HG02642 (cell line): ENCODE results near the gene TPRN.

Experiments
- ATAC-seq: cut with Tn5 transposase; IDR thresholded peaks from one replicate; pipeline ENCODE4 v1.9.1; 2021; ENCODE audit warnings: mild to moderate bottlenecking; ENCODE audit not compliant: unreplicated experiment, poor library complexity

Gene TPRN

DNA sequence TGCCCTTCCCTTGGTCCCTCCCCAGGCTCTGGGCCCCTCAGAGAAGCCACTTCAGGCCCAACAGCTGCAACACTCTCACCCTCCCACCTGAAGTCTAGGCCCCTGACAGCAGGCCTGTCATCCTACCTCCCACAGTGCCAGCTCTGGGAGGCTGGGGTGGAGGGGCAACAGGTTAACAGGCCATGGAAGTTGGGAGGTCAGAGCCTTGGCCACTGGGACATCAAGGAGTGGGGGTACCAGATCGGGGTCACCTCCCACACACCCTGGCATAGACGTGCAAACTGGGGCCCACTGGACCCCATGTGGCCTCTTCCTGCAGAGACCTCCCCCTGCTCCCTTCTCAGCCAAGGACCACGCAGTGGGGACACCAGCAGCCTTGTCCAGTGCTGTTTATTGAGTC is 9.3 kb downstream of the TPRN start:
- ATAC-seq: no peak

DNA sequence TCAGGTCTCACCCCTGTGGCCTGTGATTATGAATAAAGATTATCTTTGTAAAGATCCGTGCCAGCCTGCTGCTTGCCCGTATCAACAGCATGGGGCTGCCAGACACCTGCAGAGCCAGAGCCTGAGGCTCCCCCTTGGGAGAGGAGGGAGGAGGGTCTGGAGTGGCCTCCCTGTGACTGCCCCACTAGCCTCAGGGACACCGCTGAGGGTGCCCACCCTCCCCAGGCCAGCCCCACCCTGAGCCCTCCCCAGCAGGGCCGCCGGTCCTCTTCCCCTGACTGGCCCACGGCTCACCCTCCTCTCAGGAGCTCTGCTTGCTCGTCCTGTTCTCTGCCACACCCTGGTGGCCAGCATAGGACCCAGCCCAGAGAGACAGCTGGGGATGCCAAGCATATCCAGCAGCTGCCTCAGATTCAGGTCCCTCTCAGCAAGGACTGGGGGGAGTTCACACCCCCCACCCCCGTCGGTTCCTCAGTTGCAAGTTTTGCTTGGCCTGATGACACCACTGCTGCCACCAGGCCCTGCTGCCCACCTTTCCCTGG is 10.2 kb downstream of the TPRN start:
- no peak for ATAC-seq

DNA sequence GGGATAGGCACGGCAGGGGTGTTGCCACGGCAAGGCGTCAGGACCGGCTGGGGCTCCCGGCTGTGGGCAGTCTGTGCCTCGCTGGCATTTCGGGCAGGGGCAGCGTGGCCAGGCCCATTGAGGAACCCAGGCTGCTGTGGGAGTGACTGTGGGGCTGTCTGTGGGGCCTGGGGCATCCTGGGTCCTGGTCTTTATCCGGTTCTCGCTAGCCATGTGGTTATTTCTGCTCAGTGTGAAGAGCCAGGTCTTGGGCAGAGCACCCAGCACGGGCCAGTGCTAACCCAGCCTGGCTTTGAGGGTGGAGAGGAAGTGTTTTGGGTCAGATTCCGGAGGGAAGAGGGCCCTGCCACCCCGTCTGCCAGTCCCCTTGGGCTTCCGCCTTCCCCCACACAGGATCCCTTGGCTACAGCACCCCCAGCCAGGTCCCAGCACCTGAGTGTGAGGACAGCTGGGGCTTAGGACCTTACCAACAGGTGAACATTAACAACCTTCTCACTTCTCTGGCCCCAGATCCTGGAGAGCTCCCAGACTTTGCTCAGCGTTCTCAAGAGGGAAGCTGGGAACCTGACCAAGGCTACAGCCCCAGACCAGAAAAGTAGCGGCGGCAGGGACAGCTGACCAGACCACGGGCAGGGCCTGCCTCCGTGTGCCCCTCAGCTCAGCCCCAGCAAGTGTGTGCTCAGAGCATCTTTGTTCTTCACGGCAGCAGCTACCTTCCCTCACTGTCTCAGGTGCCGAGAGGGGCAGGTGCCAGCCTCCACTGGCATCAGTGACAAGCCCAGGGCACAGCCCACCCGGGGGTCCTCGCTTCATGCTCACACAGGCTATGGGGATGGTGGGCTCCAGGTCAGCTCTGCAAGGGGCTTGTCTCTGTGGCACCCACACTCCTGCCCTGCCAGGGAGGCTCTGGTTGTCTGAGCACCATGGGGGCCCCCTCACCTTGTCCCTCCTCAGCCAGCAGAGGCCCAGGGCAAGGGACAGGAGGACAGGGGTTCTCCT is 10.9 kb downstream of the TPRN start:
- no peak for ATAC-seq

DNA sequence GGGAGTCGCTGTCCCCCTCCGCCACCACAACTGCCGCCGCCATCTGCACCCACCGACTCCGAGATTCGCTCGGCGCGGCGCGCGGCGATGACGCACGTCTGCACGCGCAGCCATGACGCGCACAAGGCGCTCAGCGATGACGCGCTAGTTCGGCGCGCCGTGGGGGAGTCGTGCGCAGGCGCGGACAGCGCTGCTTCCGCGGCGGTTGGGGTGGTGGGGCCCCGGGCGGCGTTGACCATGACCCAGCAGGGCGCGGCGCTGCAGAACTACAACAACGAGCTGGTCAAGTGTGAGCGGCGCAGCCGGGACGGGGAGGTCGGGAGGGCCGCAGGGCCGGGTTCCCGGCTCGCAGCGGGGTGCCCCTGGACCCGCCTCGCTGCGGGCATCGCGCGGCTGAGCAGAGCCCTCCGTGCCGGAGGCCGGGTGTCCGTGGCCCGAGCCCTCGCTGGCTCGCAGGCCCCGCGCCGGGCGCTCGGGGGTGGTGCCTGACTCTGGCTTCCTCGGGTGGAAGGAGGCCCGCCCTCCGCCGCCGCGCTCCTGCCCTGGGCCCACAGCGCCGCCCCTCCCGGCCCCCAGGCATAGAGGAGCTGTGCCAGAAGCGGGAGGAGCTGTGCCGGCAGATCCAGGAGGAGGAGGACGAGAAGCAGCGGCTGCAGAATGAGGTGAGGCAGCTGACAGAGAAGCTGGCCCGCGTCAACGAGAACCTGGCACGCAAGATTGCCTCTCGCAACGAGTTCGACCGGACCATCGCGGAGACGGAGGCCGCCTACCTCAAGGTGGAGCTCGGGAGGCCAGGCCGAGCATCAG is 11.8 kb downstream of the TPRN start, which contains the start of the genes ANAPC2 and SSNA1:
ANAPC2 (minus strand) TSS at position 71 of the 807 bp plus-strand sequence; CDS start at position 43, 28 bp downstream.
SSNA1 (plus strand) TSS at position 187 of the 807 bp plus-strand sequence; CDS start at position 238, 51 bp downstream.
- peak; percentile 80 for ATAC-seq

DNA sequence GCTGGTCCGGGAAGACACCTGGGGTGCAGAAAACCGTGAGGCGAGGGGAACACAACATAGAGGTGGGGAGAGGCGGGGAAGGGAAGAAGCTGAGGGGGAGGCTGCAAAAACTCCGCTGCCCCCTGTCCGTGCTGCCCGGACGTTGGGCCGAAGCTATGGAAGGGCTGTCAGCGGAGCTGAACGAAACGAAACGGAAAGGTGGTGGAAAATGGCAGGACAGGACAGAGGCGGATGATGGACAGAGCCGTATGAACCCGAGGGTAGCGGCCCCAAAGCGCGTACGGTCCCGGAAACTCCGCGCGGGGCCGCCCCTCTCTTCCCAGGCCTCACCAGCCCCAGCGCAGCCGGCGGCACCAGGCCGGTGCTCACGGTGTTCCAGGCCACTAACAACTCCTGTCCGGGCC is 12.5 kb downstream of the TPRN start:
- no peak for ATAC-seq

DNA sequence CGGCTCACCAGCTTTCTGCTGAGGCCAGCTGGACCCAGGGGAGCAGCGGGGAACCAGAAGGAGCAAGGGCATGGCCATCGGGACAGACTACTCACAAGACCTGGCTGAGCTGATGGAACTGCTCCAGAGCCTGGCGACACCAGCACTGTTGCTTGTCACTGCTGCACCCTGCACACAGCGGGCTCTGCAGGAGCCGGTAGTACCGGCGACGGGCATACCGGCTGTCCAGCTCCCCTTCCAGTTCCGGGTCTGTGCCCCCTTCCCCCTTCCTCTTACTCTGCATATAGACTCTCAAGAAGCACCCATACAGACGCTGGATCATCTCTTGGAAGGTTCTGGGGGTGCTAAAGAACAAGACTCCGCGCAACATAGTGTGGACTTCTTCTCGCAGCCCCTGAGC is 13.2 kb downstream of the TPRN start:
- no peak for ATAC-seq

DNA sequence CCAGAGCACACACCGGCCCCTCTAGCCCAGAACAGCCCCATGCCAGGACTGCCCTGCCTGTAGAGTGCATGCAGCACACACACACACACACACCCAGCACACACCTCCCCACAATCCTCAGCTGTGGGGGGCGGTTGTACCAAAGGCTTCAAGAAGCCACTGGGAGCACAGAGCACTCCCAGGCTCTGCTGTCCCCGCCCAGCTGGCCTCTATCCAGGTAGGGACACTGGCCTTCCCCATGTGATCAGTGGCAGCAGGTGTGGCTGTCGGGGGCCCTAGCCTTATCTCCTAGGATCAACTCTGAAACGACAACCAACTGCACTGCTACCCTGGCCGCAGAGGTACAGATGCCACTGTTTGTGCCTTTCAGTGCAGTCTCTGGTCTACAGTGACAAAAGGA is 14.2 kb downstream of the TPRN start:
- ATAC-seq: no peak

DNA sequence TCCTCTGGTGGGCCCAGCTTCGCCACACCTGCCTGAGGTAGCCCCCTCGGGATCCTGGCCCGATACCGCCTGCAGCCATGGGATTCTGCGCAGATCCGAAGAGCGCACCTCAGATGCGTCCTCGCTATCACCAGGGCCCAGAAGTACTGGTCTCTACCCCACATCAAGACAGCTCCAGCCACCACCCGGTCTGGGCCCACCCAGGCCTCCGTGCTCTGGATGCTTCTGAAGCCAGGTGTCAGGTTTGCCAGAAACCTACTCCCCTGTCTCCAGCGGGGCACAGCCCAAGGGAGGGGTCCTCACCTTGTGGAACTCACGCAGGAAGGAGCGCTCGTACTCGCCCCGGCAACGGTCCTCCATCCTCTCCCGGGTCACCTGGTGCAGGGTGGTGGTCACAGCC is 14.6 kb downstream of the TPRN start:
- no peak for ATAC-seq

DNA sequence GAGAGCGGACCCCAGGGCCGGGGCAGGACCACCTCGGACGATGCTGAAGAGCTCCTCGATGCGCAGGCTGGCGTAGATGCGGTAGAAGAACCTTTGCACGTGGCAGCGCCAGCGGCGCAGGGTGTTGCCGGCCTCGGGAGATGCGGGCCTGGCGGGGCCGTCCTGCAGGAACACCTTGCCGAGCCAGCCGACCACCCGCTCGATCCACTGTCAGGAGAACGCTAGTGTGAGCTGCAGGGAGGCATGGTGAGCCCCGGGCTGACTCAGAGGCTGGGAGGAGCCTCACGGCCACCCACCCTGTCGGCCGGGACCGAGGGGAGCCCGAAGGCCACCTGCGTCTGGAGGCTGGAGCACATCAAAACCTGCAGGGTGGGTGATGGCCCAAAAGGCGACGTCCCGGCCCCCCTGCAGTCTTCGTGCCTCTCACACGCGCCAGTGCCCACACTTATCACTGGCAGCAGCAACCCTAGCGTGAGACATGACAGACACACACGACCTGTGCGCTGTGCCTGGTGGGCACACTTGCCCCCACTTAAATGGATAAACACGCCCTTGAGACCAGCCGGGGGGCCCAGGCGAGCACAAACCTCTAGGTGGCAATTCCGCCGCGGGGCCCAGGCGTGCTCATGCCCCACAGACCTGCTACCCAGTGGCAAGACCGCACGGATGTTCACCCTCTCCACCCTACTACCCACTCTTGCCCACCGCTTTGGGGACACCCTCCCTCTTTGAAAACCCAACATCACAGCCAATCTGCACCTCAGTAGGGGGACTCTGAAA is 15.5 kb downstream of the TPRN start:
- ATAC-seq: no peak

DNA sequence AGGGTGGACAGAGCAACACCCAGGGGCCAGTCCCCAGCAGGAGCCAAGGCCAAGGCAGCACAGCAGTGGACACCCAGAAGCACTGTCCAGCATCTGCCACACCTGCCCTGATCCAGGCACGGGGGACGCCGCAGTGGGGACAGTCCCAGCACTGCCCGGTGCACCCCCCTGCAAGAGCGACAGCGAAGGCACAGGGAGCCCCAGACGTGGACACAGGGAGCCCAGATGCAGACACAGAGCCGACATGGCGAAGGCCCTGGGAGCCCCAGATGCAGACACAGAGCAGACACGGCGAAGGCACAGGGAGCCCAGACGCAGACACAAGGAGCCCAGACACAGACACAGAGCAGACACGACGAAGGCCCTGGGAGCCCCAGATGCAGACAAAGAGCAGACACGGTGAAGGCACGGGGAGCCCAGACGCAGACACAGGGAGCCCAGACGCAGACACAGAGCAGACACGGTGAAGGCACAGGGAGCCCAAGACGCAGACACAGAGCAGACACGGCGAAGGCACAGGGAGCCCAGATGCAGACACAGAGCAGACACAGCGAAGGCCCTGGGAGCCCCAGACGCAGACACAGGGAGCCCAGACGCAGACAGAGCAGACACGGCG is 16.5 kb downstream of the TPRN start:
- no peak for ATAC-seq

DNA sequence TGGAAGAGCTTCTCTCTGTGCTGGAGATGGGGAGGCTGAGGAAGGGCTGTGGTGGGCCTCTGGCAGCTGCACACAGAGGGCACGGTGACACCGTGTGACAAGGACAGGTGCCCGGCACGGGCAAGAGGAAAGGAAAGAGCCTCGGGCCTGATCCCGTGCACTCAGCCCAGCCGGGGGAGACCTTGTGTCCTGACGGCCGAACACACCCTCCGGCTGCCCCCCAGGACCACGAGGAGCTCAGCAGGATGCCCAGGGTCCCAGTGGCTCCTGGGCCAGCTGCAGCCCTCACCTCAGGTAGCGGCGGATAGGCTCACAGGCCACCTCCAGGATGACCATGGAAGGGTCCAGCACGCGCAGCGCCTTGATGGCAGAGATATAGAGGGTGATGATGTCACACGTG is 17.7 kb downstream of the TPRN start:
- ATAC-seq: no peak

DNA sequence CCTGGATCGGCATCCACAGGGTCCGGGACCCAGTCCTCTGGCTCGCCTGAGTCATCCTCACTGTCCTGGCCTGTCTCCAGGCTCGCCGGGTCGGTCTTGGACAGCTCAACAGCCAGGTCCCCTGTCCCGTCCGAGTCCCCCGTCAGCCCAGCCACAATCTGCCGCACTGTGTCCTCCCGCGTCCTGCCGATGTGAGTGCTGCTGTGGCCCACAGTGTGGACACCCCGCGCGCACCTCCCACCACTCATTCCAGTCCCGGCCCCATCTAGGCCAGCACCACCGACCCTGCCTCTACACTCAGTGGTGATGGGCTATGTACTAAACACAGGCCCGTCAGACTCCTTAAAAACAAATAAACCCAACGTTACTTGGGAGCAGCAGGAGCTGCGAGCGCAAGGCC is 18.9 kb downstream of the TPRN start:
- no peak for ATAC-seq

DNA sequence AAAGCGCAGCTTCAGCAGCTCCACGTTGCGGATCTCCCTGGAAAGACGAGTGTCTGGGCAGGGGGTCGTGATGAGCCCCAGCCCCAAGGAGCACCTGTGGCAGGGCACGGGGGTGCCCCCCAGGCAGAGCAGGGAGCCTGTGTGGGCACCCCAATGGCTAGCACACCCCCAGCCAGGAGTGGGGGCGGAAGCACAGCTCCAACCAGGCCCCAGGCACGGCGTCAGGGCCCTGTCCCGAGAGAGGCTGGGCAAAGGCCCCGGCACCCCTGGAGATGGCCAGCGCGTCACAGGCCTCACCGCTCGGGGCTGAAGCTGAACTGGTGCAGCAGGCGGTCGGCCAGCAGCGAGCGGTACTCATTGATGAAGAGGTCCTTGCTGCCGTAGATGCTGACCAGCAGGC is 20.1 kb downstream of the TPRN start:
- ATAC-seq: no peak

DNA sequence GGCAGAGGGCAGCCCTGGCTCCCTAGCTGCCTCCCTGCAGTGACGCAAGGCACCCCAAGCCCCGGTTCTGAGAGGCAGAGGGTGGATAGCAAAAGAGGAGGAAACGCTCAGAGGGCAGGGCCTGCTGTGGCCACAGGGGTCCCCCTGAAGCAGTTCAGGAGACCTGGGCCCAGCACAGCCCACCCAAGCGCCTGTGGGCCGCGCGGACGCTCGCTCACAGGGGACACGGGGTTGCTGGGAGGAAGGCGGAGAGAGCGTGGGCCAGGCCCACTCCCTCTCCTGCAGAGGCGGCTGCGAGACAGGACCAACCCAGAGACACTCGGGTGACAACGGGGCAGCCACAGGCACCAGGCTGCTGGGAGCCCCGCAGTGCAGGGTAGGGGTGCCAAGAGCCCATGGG is 20.8 kb downstream of the TPRN start:
- ATAC-seq: no peak

DNA sequence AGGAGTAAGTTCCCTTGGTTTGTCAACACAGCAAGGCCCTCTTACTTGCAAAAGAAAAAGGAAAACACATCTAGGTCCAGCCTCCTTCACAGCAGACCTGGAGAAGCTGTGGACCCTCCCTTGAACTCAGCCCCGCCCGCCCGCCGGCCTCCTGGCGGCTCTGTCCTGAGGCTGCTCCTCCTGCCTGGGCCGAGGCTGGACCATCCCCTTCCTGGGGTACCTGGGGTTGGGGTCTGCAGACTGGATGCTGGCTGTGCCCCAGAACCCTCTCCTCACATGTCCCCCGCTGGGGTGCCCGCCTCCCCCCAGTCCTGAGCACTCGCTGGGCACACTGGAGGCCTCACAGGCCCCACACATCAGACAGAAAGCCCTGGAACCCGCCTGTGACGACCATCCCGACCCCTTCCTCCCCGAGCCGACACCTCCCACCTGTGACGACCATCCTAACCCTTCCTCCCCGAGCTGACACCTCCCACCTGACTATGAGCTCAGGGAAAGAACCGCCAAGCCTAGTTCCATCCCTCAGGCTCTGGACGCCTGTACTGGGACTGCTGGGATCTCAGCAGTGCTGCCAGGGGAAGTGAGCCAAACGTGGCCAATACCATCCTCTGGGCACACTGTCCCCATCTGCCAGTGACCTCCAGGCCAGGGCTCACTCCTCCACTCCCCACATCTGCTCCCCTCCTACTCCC is 21.5 kb downstream of the TPRN start:
- ATAC-seq: no peak

DNA sequence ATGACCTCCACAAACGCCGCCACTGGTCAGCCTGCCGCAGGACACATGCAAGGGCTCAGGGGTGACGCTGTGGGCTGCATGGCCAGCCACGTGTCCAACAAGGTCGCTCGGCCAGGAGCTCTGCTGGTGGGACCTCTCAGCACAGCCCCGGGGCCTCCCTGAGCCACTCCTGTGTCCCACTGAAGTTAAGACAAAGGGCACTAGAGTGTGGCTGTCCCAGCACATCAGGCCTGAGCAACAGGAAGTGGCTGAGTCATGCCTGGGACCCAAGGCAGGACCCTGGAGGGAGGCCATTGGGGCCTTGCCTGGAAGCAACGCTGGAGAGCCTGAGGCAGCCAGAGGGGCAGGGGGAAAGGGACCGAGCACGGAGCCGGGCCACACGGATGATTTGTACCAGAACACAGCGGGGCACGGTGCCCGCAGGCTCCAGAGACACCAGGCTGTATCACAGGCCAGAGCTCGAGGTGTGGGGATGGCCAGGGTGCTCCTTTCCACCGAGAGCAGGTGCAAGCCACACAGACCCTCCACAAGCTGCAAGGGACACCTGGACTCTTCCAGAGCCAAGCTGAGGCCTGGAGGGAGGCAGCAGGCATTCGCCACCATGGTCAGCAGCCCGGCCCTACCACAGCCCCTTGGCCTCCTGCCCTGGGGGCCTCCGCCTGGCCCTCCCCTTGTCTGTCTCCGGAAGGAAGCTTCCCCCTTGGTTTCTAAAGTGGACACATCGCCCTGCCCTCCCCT is 22.2 kb downstream of the TPRN start:
- no peak for ATAC-seq

DNA sequence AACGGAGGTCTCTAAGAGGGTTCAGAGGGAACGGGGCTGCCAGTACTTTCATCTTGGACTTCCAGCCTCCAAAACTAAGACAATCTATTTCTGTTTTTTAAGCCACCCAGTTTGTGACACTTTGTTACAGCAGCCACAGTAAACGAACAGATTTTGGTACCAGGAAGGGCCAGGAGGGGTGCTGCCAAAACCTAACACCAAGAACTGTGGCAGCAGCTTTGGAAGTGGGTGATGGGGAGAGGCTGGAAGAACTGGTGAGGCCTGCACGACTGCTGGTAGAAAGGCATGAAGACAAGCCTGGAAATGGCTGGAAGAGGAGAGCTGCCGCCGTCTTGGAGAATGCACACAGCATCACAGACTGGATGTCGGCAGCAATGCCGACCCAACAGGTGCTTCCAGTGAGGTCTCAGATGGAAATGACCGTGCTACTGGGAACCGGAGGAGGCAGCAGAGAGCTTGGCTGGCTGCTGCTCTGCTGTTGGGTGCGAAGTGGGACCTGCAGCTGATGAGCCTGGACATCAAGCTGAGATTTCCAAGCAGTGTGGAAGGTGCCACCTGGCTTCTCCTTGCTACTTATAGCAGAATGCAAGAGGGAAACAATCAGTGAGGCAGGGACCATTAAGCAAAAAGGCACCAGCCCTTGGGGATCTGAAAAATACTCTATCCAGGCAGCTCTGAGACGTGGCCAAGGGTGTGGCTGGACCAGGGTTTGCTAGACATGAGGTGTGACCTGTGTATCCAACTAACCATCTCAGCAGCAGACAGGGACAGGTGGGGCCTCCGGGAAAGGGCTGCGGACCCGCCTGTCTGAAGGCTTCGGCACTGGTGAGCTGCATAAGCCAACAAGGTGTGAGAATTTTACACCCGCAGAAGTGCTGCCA is 24.0 kb downstream of the TPRN start:
- ATAC-seq: no peak
